RWPE2 (cell line): ENCODE measurements around the gene PEAR1.

ENCODE experiments used
- ATAC-seq: fragments of 200-7000 bp; cut with Tn5 transposase; 3 replicates; pipeline ENCODE4 v1.9.1; 2021; ENCODE audit warnings: low read depth
- DNase-seq: peaks from one replicate; pipeline ENCODE4 v3.0.0-alpha.2; 2020; ENCODE audit warnings: low spot score
- H3K27ac ChIP-seq: fragments of 450-650 bp; 2 replicates; pipeline ENCODE4 v1.5.1; 2017; ENCODE audit warnings: mild to moderate bottlenecking; ENCODE audit not compliant: poor library complexity, severe bottlenecking
- H3K27me3 ChIP-seq: fragments of 250-450 bp; sonication (Bioruptor Pico); 2 replicates; pipeline ENCODE4 v1.5.1; 2021; ENCODE audit warnings: mild to moderate bottlenecking, moderate library complexity; ENCODE audit not compliant: insufficient read depth, poor library complexity, severe bottlenecking
- H3K36me3 ChIP-seq: fragments of 250-450 bp; sonication (Bioruptor Pico); 2 replicates; pipeline ENCODE4 v1.5.1; 2020; ENCODE audit warnings: low read depth, mild to moderate bottlenecking, moderate library complexity
- H3K4me1 ChIP-seq: fragments of 250-450 bp; sonication (Bioruptor Pico); 2 replicates; pipeline ENCODE4 v1.5.1; 2021; ENCODE audit warnings: mild to moderate bottlenecking, moderate library complexity; ENCODE audit not compliant: insufficient read depth, poor library complexity, severe bottlenecking
- H3K4me3 ChIP-seq: fragments of 250-450 bp; sonication (Bioruptor Pico); 2 replicates; pipeline ENCODE4 v1.5.1; 2021; ENCODE audit warnings: mild to moderate bottlenecking, moderate library complexity; ENCODE audit not compliant: severe bottlenecking
- H3K9me3 ChIP-seq: fragments of 250-450 bp; sonication (Bioruptor Pico); 2 replicates; pipeline ENCODE4 v1.5.1; 2021; ENCODE audit warnings: mild to moderate bottlenecking, moderate library complexity; ENCODE audit not compliant: severe bottlenecking
- CTCF ChIP-seq: fragments of 450-650 bp; IDR thresholded peaks from one replicate; pipeline ENCODE4 v1.5.1; 2017; ENCODE audit warnings: mild to moderate bottlenecking, moderate library complexity; ENCODE audit not compliant: poor library complexity, severe bottlenecking

PEAR1 gene

GRCh38 chr1:156873659-156874058 lies 19.9 kb upstream of the PEAR1 start:
- DNase-seq = no peak

DNA sequence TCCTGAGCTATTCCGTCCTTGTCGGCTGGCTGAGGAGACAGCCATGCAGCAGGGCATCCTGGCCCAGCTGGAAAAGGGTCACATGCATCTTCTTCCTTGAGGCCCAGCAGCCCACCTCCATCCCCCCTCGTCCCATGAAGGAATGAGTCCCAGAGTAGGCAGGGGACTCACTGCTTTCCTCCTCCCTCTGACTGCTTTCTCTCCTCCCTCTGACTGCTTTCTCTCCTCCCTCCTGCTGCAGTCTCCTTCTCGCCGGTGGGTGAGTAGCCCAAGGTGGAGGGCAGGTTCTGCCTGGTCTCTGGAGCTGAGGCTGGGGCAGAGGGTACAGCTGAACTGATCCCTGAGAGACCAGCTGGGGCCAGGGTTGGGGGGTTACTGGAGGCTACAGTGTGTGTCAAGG lies 19.4 kb upstream of the PEAR1 start:
- H3K4me1 ChIP-seq = peaks cover 12% of the 10 kb centered on the region
- no peak overlapping the region for H3K4me3 ChIP-seq
- H3K27ac ChIP-seq = no peak overlapping the region
- no peaks in the 10 kb centered on the region for H3K36me3 ChIP-seq
- no peaks in the 10 kb centered on the region for H3K9me3 ChIP-seq
- DNase-seq (no peak), ATAC-seq (no peak)
- H3K27me3 ChIP-seq = no peaks in the 10 kb centered on the region
- no peak for TF ChIP-seq CTCF

More at GRCh38 chr1:156873659-156874058, 19.9 kb upstream of the PEAR1 start:
- H3K36me3 ChIP-seq = no peaks in the 10 kb centered on the region
- H3K4me1 ChIP-seq = peaks cover 12% of the 10 kb centered on the region
- no peak for TF ChIP-seq CTCF
- ATAC-seq = no peak
- H3K27me3 ChIP-seq = no peaks in the 10 kb centered on the region
- no peaks in the 10 kb centered on the region for H3K9me3 ChIP-seq
- no peak overlapping the region for H3K4me3 ChIP-seq
- no peak overlapping the region for H3K27ac ChIP-seq

GRCh38 chr1:156874572-156875340 lies 18.8 kb upstream of the PEAR1 start:
- no peak overlapping the region for H3K27ac ChIP-seq
- ATAC-seq (no peak), DNase-seq (no peak)
- H3K36me3 ChIP-seq = no peaks in the 10 kb centered on the region
- no peaks in the 10 kb centered on the region for H3K27me3 ChIP-seq
- no peak for TF ChIP-seq CTCF
- no peak overlapping the region for H3K4me3 ChIP-seq
- peaks cover 12% of the 10 kb centered on the region for H3K4me1 ChIP-seq
- no peaks in the 10 kb centered on the region for H3K9me3 ChIP-seq

- Histone ChIP-seq H3K4me3 (no peak overlapping the region), H3K27me3 (no peaks in the 10 kb centered on the region), H3K9me3 (no peaks in the 10 kb centered on the region), H3K27ac (no peak overlapping the region), H3K4me1 (peaks cover 9% of the 10 kb centered on the region), H3K36me3 (no peaks in the 10 kb centered on the region)
- DNase-seq (no peak), ATAC-seq (no peak)
- no peak for TF ChIP-seq CTCF
Observed at GRCh38 chr1:156875341-156875615, 18.2 kb upstream of the PEAR1 start.

- Histone ChIP-seq H3K36me3 (no peaks in the 10 kb centered on the region), H3K27me3 (no peaks in the 10 kb centered on the region), H3K27ac (no peak overlapping the region), H3K4me1 (no peaks in the 10 kb centered on the region), H3K4me3 (no peak overlapping the region), H3K9me3 (no peaks in the 10 kb centered on the region)
- ATAC-seq = no peak
- no peak for DNase-seq
- TF ChIP-seq CTCF = no peak
Observed at GRCh38 chr1:156876281-156876680, 17.2 kb upstream of the PEAR1 start.
